Transverse colon (tissue), 4 donors: ENCODE results near the gene SRGAP1. TPM values are rescaled to one million over a fixed set of nuclear protein-coding genes. Genes with fewer than 3 reads are reported as not detected.

Source experiments
- DNase-seq: peaks from one replicate; pipeline ENCODE4 v3.0.0-alpha.2; 2019
- H3K27ac ChIP-seq, 4 donors: fragments of 200-600 bp; sonication (generic); 2 replicates each; pipeline ENCODE4 v1.5.1; 2016 to 2018; ENCODE audit warnings: inconsistent platforms in 4 of 4
- H3K27me3 ChIP-seq: fragments of 200-600 bp; sonication (generic); 2 replicates; pipeline ENCODE4 v1.5.1; 2017; ENCODE audit warnings: inconsistent platforms
- H3K36me3 ChIP-seq, 4 donors: fragments of 200-600 bp; sonication (generic); 2 replicates each; pipeline ENCODE4 v1.5.1; 2017 to 2019; ENCODE audit warnings: inconsistent platforms in 4 of 4
- H3K4me1 ChIP-seq, 4 donors: fragments of 200-600 bp; sonication (generic); 2 replicates each; pipeline ENCODE4 v1.5.1; 2017 to 2020; ENCODE audit warnings: inconsistent platforms in 4 of 4
- H3K4me3 ChIP-seq, 4 donors: fragments of 200-600 bp; sonication (generic); 1 replicate in 1 of 4; 2 replicates in 3 of 4; pipeline versions ENCODE4 v1.5.1 to v1.6.1; 2017 to 2019; ENCODE audit warnings: inconsistent platforms in 4 of 4
- H3K9me3 ChIP-seq, 2 donors: fragments of 200-600 bp; sonication (generic); 2 replicates each; pipeline ENCODE4 v1.5.1; 2017 to 2019; ENCODE audit warnings: inconsistent platforms in 2 of 2
- CTCF ChIP-seq, 5 experiments: fragments of 200-600 bp in 3 of 5; fragments of 450-650 bp in 2 of 5; sonication (generic) in 3 of 5; IDR thresholded peaks; 1 replicate in 2 of 5; 2 replicates in 3 of 5; pipeline ENCODE4 v1.5.1; 2016 to 2017; ENCODE audit warnings: antibody characterized with exemption in 5 of 5, inconsistent platforms in 3 of 5, mild to moderate bottlenecking in 2 of 5, moderate library complexity in 1 of 5
- EP300 ChIP-seq: sonication (generic); formaldehyde crosslinking; IDR thresholded peaks from one replicate; pipeline ENCODE4 v1.6.1; 2017; ENCODE audit warnings: antibody characterized with exemption, low read depth
- POLR2A ChIP-seq: fragments of 450-650 bp; IDR thresholded peaks from one replicate; pipeline ENCODE4 v1.6.1; 2016; ENCODE audit warnings: antibody characterized with exemption, mild to moderate bottlenecking, moderate library complexity
- POLR2AphosphoS5 ChIP-seq, 3 donors: sonication (generic); formaldehyde crosslinking; IDR thresholded peaks; one replicate each; pipeline ENCODE4 v1.6.1; 2016; ENCODE audit warnings: antibody characterized with exemption in 3 of 3
- WGBS, 2 donors: methylation state at CpG; one replicate each; pipeline ENCODE4 v1.1.5; 2018; ENCODE audit warnings: low coverage in 1 of 2; 5-methylcytosine and 5-hydroxymethylcytosine counted together
- in situ Hi-C, 4 donors: fragments of 200-750 bp; cut with MboI; loops; one replicate each; pipeline versions ENCODE4 v1.15.0 to v1.15.1; 2017; ENCODE audit warnings: low sequenced_read_pairs in 3 of 4, low pct_ligation_motif_present in 1 of 4, low pct_unique_long_range_greater_than_20kb in 1 of 4
- intact Hi-C: fragments of 100-400 bp; cut with DNase I; formaldehyde crosslinking; loops from one replicate; pipeline ENCODE4 v1.15.1; 2023; ENCODE audit warnings: low total_unique reads
- total RNA-seq, 4 donors: library from RNA; depleted of rRNA; stranded (reverse); fragments of >200 nt; gene quantifications; one replicate each; pipeline ENCODE4 v1.1.0, GENCODE V29; 2016

The SRGAP1 gene
- total RNA-seq, 4 donors from 2014 or later = 16.0 to 720 (median 51.4) TPM

- intact Hi-C loops = no loop called here
- in situ Hi-C loops = no loop called here
- Histone ChIP-seq H3K27ac (peak overlapping the region in 2 of 4 donors; percentile 18 to 54), H3K27me3 (no peaks in the 10 kb centered on the region), H3K36me3 (no peaks in the 10 kb centered on the region), H3K9me3 (no peaks in the 10 kb centered on the region), H3K4me3 (no peak overlapping the region), H3K4me1 (peaks cover 0 to 8% (median 6%) of the 10 kb centered on the region in 4 donors)
- TF ChIP-seq CTCF (IDR thresholded peaks at IDR 0.05) (no peak), POLR2AphosphoS5 (IDR thresholded peaks at IDR 0.05) (no peak), EP300 (no peak), POLR2A (no peak)
- 74% methylated on average over 6 of the region's 6 CpGs; no CpG with 5 or more reads in 1 of the 2 donors for whole genome bisulfite sequencing, 2 donors
- DNase-seq = no peak
Measured at GRCh38 chr12:63816031-63816430, 28.5 kb upstream of the SRGAP1 start.

GRCh38 chr12:63820427-63820826 lies 24.1 kb upstream of the SRGAP1 start:
- H3K27me3 ChIP-seq = no peaks in the 10 kb centered on the region
- intact Hi-C loops = no loop called here
- no peak for TF ChIP-seq CTCF (IDR thresholded peaks at IDR 0.05)
- TF ChIP-seq POLR2AphosphoS5 (IDR thresholded peaks at IDR 0.05) = no peak
- 70 to 79% methylated on average over 1 of the region's 1 CpG for whole genome bisulfite sequencing, 2 donors
- in situ Hi-C loops = no loop called here
- DNase-seq = no peak
- no peak overlapping the region for H3K4me3 ChIP-seq
- no peak overlapping the region for H3K27ac ChIP-seq
- H3K4me1 ChIP-seq = peaks cover 0 to under 1% (median 0%) of the 10 kb centered on the region in 4 donors
- no peaks in the 10 kb centered on the region for H3K9me3 ChIP-seq
- no peaks in the 10 kb centered on the region for H3K36me3 ChIP-seq

- no peaks in the 10 kb centered on the region for H3K9me3 ChIP-seq
- in situ Hi-C loops (no loop called here), intact Hi-C loops (no loop called here)
- H3K4me1 ChIP-seq = no peaks in the 10 kb centered on the region
- no peak for TF ChIP-seq CTCF (IDR thresholded peaks at IDR 0.05)
- no peak for TF ChIP-seq POLR2A
- no peak for TF ChIP-seq EP300
- TF ChIP-seq POLR2AphosphoS5 (IDR thresholded peaks at IDR 0.05) = no peak
- WGBS, 2 donors = 35 to 50% methylated on average over 4 to 38 of the region's 38 CpGs
- H3K4me3 ChIP-seq = peak overlapping the region; percentile 13 to 35 (median 22)
- H3K36me3 ChIP-seq = no peaks in the 10 kb centered on the region
- H3K27ac ChIP-seq = peak overlapping the region in 2 of 4 donors; percentile 36 to 46
- DNase-seq = no peak
- H3K27me3 ChIP-seq = no peaks in the 10 kb centered on the region
Measured at GRCh38 chr12:63821781-63822251, 22.7 kb upstream of the SRGAP1 start.

DNA sequence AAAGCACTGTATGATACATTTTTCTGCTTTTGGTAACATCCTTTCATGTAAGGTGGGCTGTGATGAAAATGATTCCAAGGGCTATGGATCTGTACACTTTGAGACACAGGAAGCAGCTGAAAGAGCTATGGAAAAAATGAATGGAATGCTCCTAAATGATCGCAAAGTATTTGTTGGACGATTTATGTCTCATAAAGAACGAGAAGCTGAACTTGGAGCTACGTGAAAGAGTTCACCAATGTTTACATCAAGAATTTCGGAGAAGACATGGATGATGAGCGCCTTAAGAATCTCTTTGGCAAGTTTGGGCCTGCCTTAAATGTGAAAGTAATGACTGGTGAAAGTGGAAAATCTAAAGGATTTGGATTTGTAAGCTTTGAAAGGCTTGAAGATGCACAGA lies 22.1 kb upstream of the SRGAP1 start:
- peak overlapping the region in 1 of 4 donors; percentile 35 for H3K4me3 ChIP-seq
- no peaks in the 10 kb centered on the region for H3K4me1 ChIP-seq
- no peaks in the 10 kb centered on the region for H3K27me3 ChIP-seq
- DNase-seq = no peak
- intact Hi-C loops = no loop called here
- no peak overlapping the region for H3K27ac ChIP-seq
- no peaks in the 10 kb centered on the region for H3K36me3 ChIP-seq
- no peak for TF ChIP-seq CTCF (IDR thresholded peaks at IDR 0.05)
- no peak for TF ChIP-seq POLR2A
- TF ChIP-seq EP300 = no peak
- no peak for TF ChIP-seq POLR2AphosphoS5 (IDR thresholded peaks at IDR 0.05)
- in situ Hi-C loops = no loop called here
- 62 to 83% methylated on average over 6 of the region's 6 CpGs for WGBS, 2 donors
- no peaks in the 10 kb centered on the region for H3K9me3 ChIP-seq
